Esophagus muscularis mucosa (tissue), 4 donors: ENCODE measurements around the gene UNC5CL. TPM values are rescaled to one million over a fixed set of nuclear protein-coding genes. Genes with fewer than 3 reads are reported as not detected.

Experiments used
- DNase-seq: peaks from one replicate; pipeline ENCODE4 v3.0.0-alpha.2; 2017; ENCODE audit errors: extremely low spot score
- H3K27ac ChIP-seq, 4 donors: fragments of 200-600 bp; sonication (generic); replicated peaks in 1 of 4; 1 replicate in 3 of 4; 2 replicates in 1 of 4; pipeline ENCODE4 v1.5.1; 2016 to 2019; ENCODE audit warnings: mild to moderate bottlenecking in 1 of 4
- H3K27me3 ChIP-seq, 4 donors: fragments of 200-600 bp; sonication (generic); one replicate each; pipeline versions ENCODE4 v1.5.1 to v1.6.0; 2016 to 2019
- H3K36me3 ChIP-seq, 4 donors: fragments of 200-600 bp; sonication (generic); one replicate each; pipeline ENCODE4 v1.5.1; 2016 to 2019
- H3K4me1 ChIP-seq, 4 donors: fragments of 200-600 bp; sonication (generic); one replicate each; pipeline ENCODE4 v1.5.1; 2016 to 2019
- H3K4me3 ChIP-seq, 4 donors: fragments of 200-600 bp; sonication (generic); 1 replicate in 2 of 4; 2 replicates in 2 of 4; pipeline ENCODE4 v1.5.1; 2016 to 2019; ENCODE audit warnings: mild to moderate bottlenecking in 4 of 4, moderate library complexity in 1 of 4
- H3K9me3 ChIP-seq, 4 donors: fragments of 200-600 bp; sonication (generic); 1 replicate in 3 of 4; 2 replicates in 1 of 4; pipeline ENCODE4 v1.5.1; 2016 to 2019
- CTCF ChIP-seq, 3 experiments: fragments of 200-600 bp in 2 of 3; fragments of 450-650 bp in 1 of 3; sonication (generic) in 2 of 3; IDR thresholded peaks; one replicate each; pipeline ENCODE4 v1.5.1; 2017 to 2019; ENCODE audit warnings: antibody characterized with exemption in 3 of 3, mild to moderate bottlenecking in 2 of 3, moderate library complexity in 1 of 3
- EP300 ChIP-seq: sonication (generic); formaldehyde crosslinking; IDR thresholded peaks from one replicate; pipeline ENCODE4 v1.6.1; 2017; ENCODE audit warnings: antibody characterized with exemption
- POLR2A ChIP-seq: fragments of 450-650 bp; IDR thresholded peaks from one replicate; pipeline ENCODE4 v1.6.1; 2017; ENCODE audit warnings: antibody characterized with exemption, moderate library complexity, mild to moderate bottlenecking, low read depth
- POLR2AphosphoS5 ChIP-seq, 2 donors: sonication (generic); formaldehyde crosslinking; IDR thresholded peaks; one replicate each; pipeline ENCODE4 v1.6.1; 2017; ENCODE audit warnings: antibody characterized with exemption in 2 of 2
- WGBS: methylation state at CpG from one replicate; pipeline ENCODE4 v1.1.5; 2018; 5-methylcytosine and 5-hydroxymethylcytosine counted together
- intact Hi-C: fragments of 100-400 bp; cut with DNase I; formaldehyde crosslinking; loops from one replicate; pipeline ENCODE4 v1.15.1; 2023
- total RNA-seq, 4 donors: library from RNA; depleted of rRNA; stranded (reverse); fragments of >200 nt; gene quantifications; one replicate each; pipeline versions ENCODE4 v1.1.0 to v1.2.1, GENCODE V29; 2016

UNC5CL gene
- total RNA-seq, 4 donors from 2014 or later = 0.33 to 0.83 (median 0.60) TPM

DNA sequence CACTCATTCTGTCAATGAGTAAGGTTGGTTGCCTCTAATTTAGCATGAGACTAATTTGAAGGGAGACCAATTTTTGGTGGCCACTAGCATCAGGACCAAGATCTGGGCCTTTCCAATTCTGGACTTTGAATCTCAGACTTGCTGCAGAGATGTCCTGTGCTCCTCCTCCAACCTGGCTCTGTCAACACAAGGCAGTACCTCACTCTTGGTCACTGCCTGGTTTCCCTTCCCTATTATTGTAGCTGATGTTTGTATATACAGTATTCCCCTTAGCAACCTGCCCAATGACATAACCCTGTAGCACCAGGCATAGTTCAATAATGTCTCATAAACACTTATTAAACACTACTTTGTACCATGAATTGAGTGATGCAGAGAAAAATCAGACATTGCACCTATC is 50.4 kb downstream of the UNC5CL start:
- H3K9me3 ChIP-seq = no peaks in the 10 kb centered on the region
- intact Hi-C loops = no loop called here
- no peak overlapping the region for H3K27ac ChIP-seq

DNA sequence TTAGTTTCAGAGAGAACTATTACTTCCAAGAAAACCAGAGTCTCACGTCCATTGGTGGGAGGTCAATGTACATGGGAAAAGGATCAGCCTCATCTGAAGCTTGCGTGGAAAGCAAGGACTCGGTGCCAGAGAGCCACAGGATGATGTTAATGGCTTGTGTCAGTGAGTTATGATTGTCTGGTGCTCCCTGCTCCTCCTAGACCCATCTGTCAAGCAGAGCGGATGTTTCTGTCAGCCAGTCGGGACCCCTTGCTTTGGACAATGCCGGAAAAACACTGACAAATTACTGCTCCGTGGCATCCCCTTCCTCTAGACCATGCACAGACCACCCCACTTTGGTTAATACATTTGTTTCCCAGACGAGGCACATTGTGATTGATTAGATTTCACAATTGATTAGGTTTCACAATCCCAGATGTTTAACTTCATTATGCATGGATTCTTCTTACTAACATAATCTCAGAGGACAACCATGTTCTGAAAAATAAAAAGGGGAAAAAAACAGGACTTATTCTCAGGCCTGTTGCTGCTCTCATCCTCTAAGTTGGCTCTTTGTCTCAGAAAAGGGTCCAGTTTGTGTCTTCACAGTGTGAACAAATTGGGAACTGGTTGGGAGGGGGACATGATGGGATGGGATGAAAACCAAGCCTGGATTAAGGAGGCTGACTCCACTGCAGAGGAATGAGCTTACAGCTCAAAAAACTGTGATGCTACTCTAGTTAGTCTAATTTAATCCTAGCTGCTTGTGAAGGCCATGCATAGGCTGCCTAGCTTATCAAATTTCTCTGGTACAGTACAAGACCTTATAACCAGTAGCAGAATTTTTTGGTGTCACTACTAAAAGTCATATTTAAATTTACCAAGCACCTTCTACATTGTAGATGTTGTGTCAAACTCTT is 51.9 kb downstream of the UNC5CL start:
- Histone ChIP-seq H3K4me3 (no peak overlapping the region), H3K9me3 (no peaks in the 10 kb centered on the region), H3K4me1 (peaks cover 0 to 4% (median 0%) of the 10 kb centered on the region in 4 donors), H3K27ac (no peak overlapping the region), H3K36me3 (no peaks in the 10 kb centered on the region), H3K27me3 (no peaks in the 10 kb centered on the region)
- intact Hi-C loops = no loop called here
- 43% methylated on average over 8 of the region's 8 CpGs for WGBS
- TF ChIP-seq POLR2A = no peak
- no peak for TF ChIP-seq CTCF (IDR thresholded peaks at IDR 0.05)
- TF ChIP-seq EP300 = no peak
- no peak for TF ChIP-seq POLR2AphosphoS5 (IDR thresholded peaks at IDR 0.05)
- peak; percentile 85 for DNase-seq

More for the DNA sequence above, 50.4 kb downstream of the UNC5CL start:
- no peaks in the 10 kb centered on the region for H3K4me1 ChIP-seq
- DNase-seq = peak; percentile 57
- no peak overlapping the region for H3K4me3 ChIP-seq
- no peaks in the 10 kb centered on the region for H3K27me3 ChIP-seq
- TF ChIP-seq POLR2A (no peak), POLR2AphosphoS5 (IDR thresholded peaks at IDR 0.05) (no peak), CTCF (IDR thresholded peaks at IDR 0.05) (no peak), EP300 (no peak)
- no peaks in the 10 kb centered on the region for H3K36me3 ChIP-seq

DNA sequence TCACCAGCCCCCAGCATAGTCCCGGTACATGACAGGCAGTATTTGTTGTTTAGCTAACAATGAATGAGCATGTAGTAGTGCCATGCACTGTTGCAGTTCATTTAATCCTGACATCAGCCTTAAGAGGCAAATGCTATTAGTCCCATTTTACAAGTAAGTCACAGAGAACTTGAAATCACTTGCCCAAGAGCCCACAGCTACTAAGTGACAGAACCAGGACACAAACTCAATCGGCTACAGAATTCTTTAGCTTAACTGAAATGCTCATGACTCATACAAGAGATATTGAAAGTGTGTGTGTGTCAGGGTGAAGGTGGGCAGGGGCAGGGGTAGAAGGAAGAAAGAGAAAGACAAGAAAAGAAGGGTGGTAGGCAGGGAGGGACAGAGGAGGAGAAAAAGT is 52.7 kb downstream of the UNC5CL start:
- intact Hi-C loops = no loop called here
- no peaks in the 10 kb centered on the region for H3K36me3 ChIP-seq
- DNase-seq = peak; percentile 84
- no peaks in the 10 kb centered on the region for H3K9me3 ChIP-seq
- no peak for TF ChIP-seq EP300
- no peak for TF ChIP-seq POLR2AphosphoS5 (IDR thresholded peaks at IDR 0.05)
- no peak for TF ChIP-seq POLR2A
- no peak for TF ChIP-seq CTCF (IDR thresholded peaks at IDR 0.05)
- H3K4me3 ChIP-seq = no peak overlapping the region
- H3K4me1 ChIP-seq = peaks cover 0 to 5% (median 0%) of the 10 kb centered on the region in 4 donors
- no peaks in the 10 kb centered on the region for H3K27me3 ChIP-seq
- no peak overlapping the region for H3K27ac ChIP-seq
- 45% methylated on average over 2 of the region's 2 CpGs for WGBS

DNA sequence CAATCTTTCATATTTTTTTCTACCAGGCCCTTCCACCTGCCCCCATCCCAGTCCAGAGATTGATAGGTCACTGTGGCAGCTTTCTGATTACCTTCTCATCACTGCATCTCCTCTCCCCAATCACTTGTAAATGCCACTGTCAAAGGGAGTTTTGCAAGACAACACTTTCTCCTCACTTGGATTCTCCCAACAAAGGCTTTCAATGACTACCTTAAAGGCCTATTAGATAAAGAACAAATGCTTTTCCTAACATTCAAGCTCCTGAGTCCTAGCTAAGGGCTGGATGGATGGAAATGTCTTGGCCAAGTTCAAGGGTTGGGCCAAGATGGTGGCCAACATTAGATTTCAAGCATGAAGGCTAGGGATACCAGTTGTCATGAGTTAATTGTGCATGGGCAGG is 55.3 kb downstream of the UNC5CL start:
- H3K27me3 ChIP-seq = peaks cover 0 to 1% (median 0%) of the 10 kb centered on the region in 4 donors
- DNase-seq = no peak
- TF ChIP-seq POLR2AphosphoS5 (IDR thresholded peaks at IDR 0.05) (no peak), EP300 (no peak), CTCF (IDR thresholded peaks at IDR 0.05) (no peak)
- H3K9me3 ChIP-seq = no peaks in the 10 kb centered on the region
- H3K4me3 ChIP-seq = no peak overlapping the region
- no peaks in the 10 kb centered on the region for H3K36me3 ChIP-seq
- H3K27ac ChIP-seq = no peak overlapping the region
- peaks cover 0 to 5% (median 0%) of the 10 kb centered on the region in 4 donors for H3K4me1 ChIP-seq
- intact Hi-C loops = no loop called here
